GM12892 (cell line): ENCODE results near the gene SFSWAP.

ENCODE experiments used
- POLR2A ChIP-seq: IDR thresholded peaks from 2 replicates; pipeline ENCODE4 v1.6.1; 2011; ENCODE audit warnings: low read depth, low read length, control low read depth
- POLR2AphosphoS5 ChIP-seq: IDR thresholded peaks from 2 replicates; pipeline ENCODE4 v1.6.1; 2011; ENCODE audit warnings: low read depth, low read length, control low read depth
- TAF1 ChIP-seq: IDR thresholded peaks from 2 replicates; pipeline ENCODE4 v1.6.1; 2011; ENCODE audit warnings: low read depth, mild to moderate bottlenecking, control low read depth, low read length, borderline replicate concordance

GRCh38 chr12:131723532-131723931, 12.6 kb downstream of the SFSWAP start:
- TF ChIP-seq POLR2A, result no peak
- no peak for TF ChIP-seq POLR2AphosphoS5
- TF ChIP-seq TAF1, result no peak
